ENCODE measurements around the gene CROCC. TPM values are rescaled to one million over a fixed set of nuclear protein-coding genes. Genes with fewer than 3 reads are reported as not detected.
"Not testable (repeated sequence)": the region's sequence is repeated elsewhere in the genome, so short reads cannot be mapped to it uniquely, and the experiment has no call there.

Gene CROCC
- total and polyA plus RNA-seq, 9 of the 15 experiments (the other 6 are each of a cell fraction or from before 2014, with no cell fraction given), result 0.17 to 15.4 (median 7.6) TPM

GRCh38 chr1:16892978-16893525, 28.7 kb upstream of the CROCC start (continued):
- TF ChIP-seq CXXC5 (CRISPR knock-in tag; IDR thresholded peaks at IDR 0.05), result 0 out of 2 replicates have a peak, but pooled peaks have one; percentile 19
- 0 out of 2 replicates have a peak, but pooled peaks have one; percentile 46 for TF ChIP-seq ZNF354B (CRISPR knock-in tag; IDR thresholded peaks at IDR 0.05)
- TF ChIP-seq ZNF449 (CRISPR knock-in tag; IDR thresholded peaks at IDR 0.05), result peak; percentile 84
- TF ChIP-seq ZNF175 (CRISPR knock-in tag; IDR thresholded peaks at IDR 0.05; ENCODE audit: low read depth), result peak; percentile 83
- TF ChIP-seq ZBTB9 (CRISPR knock-in tag; IDR thresholded peaks at IDR 0.05), result peak; percentile 89
- 0 out of 2 replicates have a peak, but pooled peaks have one; percentile 34 for TF ChIP-seq ERF (CRISPR knock-in tag; IDR thresholded peaks at IDR 0.05)
- TF ChIP-seq TSHZ1 (CRISPR knock-in tag; IDR thresholded peaks at IDR 0.05), result peak; percentile 51; the same call in 1 of the 2 replicates
- TF ChIP-seq BACH1 (tag; IDR thresholded peaks at IDR 0.05), result peak; percentile 44; the same call in 1 of the 2 replicates
- 0 out of 2 replicates have a peak, but pooled peaks have one; percentile 34 for TF ChIP-seq ELF4 (CRISPR knock-in tag; IDR thresholded peaks at IDR 0.05)
- TF ChIP-seq ZNF592 (IDR thresholded peaks at IDR 0.05), result peak; percentile 73; the same call in 1 of the 2 replicates
- TF ChIP-seq GTF2A2 (tag; IDR thresholded peaks at IDR 0.05), result 0 out of 2 replicates have a peak, but pooled peaks have one; percentile 48
- TF ChIP-seq TEAD2 (tag; IDR thresholded peaks at IDR 0.05), result 0 out of 2 replicates have a peak, but pooled peaks have one; percentile 19
- peak; percentile 84 for TF ChIP-seq PTRF (tag; IDR thresholded peaks at IDR 0.05)
- TF ChIP-seq TCFL5 (CRISPR knock-in tag; conservative IDR thresholded peaks at IDR 0.05), result peak; percentile 71
- not testable (repeated sequence) for TF ChIP-seq ZNF740 (CRISPR knock-in tag; IDR thresholded peaks at IDR 0.05)
- TF ChIP-seq ZNF740 (tag; IDR thresholded peaks at IDR 0.05), result peak in 1 of 2 experiments; percentile 84; a peak in 2 of 4 replicates
